Measurements from ENCODE around the gene FGF14.

GRCh38 chr13:101846249-101846648 is 555.6 kb downstream of the FGF14 start:
- TF ChIP-seq CTCF (IDR thresholded peaks at IDR 0.05) (no peak), POLR2A (IDR thresholded peaks at IDR 0.05) (no peak)

Data from lower leg skin (tissue), 3 donors.